Central memory CD4-positive, alpha-beta T cell (primary cell): ENCODE data around the gene FAM163A.

ENCODE experiments used
- DNase-seq: peaks from one replicate; pipeline ENCODE4 v3.0.0; 2022

FAM163A gene

GRCh38 chr1:179753061-179753460 lies 10.0 kb downstream of the FAM163A start:
- DNase-seq = no peak

GRCh38 chr1:179754041-179754624 lies 11.0 kb downstream of the FAM163A start:
- DNase-seq = no peak

- DNase-seq = no peak
Observed at GRCh38 chr1:179757933-179758332, 14.8 kb downstream of the FAM163A start.

- DNase-seq = no peak
Observed at GRCh38 chr1:179760521-179760920, 17.4 kb downstream of the FAM163A start.

- DNase-seq = no peak
Observed at GRCh38 chr1:179761296-179761695, 18.2 kb downstream of the FAM163A start.

DNA sequence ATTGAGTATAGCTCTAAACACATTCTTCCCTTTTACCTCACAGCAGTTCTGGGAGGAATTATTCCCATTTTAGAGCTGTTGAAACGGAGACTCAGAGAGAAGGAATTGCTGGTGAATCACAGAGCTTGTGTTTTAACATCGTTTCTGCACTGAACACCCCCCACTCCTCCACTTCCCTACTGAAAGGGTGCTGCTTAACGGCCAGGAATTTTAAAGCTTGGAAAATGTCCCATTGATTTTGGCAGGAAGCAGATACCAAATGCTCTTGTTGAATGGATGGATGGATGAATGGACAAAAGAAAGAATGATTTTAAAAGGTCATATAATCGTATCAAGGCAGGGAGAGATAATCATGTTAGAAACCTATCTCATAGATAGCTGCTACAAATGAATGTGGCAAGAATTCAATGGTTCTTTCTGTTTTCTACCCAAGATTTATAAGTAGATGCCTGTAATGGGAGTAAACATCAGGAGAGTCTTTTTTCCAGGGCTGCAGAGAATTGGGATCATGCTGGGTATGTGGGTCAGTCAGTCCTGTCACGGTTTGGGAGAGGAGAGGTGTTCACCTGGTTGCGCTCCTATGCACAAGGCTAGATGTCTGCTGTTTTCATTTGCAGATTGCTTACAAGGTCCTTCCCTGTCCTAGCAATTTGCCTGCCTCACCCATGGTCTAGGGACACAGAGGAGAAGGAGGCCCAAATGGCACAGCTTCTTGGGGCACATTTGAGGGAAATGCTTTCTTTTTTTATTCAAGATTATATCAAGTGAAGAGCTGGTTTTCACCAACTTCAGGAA lies 19.0 kb downstream of the FAM163A start:
- no peak for DNase-seq

- DNase-seq = no peak
Observed at GRCh38 chr1:179767177-179767581, 24.1 kb downstream of the FAM163A start.

GRCh38 chr1:179767996-179768395 lies 24.9 kb downstream of the FAM163A start:
- no peak for DNase-seq

DNA sequence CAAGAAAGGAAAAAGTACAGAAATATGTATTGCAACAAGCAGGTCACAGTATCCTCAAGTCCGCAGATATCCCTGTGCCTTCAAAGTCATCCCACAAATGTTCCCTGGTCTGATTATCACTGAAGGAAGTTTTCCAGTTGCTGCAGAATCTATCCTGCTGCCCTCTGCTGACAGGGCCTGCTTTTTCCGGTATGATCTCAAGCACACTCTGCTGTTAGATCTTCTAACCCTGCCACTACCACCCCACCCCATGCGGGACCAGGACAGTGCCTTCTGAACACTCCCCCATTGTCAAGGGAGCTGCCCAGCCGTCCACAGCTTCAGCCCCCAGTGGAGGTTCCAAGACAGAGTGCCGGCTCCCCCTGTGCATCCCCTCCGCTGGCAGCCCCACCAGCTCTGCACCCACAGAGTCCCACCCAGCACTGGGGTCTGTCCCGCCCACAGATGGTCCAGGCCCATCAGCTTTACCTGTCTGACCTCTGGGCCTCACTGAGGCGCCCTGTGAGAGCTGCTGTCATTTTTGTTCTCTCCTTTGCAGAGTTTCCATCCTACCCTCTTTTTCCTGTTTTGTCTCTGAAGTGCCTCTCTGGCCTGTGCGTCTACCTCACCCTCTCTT lies 27.9 kb downstream of the FAM163A start:
- no peak for DNase-seq

DNA sequence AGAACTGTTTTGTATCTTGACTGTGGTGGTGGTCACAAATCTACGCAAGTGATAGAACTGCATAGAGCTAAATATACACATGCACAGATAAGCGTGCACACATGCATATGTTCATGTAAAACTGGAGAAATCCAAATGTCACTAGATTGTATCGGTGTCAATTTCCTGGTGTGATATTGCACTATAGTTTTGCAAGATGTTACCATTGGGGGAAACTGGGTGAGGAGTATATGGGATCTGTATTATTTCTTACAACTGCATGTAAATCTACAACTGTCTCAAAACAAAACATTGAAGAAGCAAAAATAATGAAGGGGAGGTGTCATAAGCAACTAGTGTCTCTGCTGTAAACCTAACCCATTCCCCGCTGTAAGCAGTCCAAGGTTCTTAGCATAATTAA lies 30.2 kb downstream of the FAM163A start:
- no peak for DNase-seq

DNA sequence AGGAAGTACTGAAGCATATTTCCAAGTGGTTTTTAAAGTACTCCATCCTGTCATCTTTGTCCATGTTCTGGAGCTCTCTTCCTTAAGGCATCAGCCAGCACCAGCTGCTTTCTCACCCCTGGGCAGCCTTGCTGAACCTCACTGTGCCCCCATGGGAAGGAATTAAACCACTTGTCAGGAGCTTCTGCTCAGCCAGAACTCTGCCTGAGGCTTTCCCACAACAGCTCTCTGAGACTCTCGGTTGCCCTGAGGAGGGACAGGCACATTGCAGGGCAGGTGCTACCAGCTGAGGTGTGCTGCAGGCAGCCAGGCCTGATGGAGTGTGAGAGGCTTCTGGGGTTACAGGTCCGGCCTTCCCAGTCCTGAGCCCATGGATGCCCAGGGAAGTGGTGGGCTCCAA lies 30.9 kb downstream of the FAM163A start:
- DNase-seq = no peak

GRCh38 chr1:179774566-179774965 lies 31.5 kb downstream of the FAM163A start:
- DNase-seq = no peak

DNA sequence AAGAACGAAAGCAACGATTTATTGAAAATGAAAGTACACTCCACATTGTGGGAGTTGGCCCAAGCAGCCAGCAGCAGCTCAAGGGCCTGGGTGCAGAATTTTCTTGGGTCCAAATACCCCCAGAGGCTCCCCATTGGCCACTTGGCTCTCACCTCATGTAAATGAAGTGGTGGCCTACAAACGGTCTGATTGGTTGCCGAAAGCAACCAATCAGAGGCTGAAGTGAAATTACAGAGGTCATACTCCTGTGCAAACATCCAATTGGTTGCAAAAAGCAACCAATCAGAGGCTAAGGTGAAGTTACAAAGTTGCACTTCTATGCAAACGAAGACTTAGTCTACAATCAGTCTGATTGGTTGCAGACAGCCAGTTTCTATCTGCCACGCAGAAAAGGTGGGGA lies 31.9 kb downstream of the FAM163A start:
- no peak for DNase-seq

DNA sequence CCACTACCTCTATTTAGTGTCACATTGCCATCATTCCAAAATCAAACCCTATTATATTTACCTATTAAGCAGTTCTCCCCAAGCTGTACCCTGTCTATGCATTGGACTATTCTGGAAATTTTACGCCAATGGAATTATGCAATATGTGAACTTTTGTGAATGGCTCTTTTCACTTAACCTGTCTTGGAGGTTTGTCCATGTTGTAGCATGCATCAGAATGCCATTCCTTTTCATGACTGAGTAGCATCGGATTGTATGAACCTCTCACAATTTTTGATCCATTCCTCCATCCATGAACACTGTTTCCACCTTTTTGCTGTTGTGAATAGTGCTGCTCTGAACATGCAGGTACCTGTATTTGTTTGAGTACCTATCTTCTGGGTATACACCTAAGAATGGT lies 33.7 kb downstream of the FAM163A start:
- no peak for DNase-seq

DNA sequence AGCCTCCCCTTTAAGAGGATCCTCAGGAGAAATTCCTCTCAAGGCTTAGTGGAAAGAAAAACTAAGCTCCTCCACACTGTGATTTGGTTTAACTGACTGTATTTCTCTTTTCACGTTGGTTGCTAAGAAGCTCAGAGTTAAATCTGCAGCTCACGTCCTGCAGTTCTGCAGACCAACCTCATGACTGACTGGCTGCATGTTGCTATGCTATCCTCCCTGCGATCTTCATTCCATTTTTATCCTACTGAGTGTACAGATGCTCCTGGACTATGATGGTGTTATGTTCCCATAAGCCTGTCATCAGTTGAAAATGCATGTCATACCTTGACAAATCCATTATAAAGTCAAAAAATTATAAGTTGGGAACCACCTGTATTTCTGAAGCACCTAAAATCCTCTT lies 34.6 kb downstream of the FAM163A start:
- DNase-seq = no peak

GRCh38 chr1:179779645-179780272 lies 36.7 kb downstream of the FAM163A start:
- DNase-seq = no peak

DNA sequence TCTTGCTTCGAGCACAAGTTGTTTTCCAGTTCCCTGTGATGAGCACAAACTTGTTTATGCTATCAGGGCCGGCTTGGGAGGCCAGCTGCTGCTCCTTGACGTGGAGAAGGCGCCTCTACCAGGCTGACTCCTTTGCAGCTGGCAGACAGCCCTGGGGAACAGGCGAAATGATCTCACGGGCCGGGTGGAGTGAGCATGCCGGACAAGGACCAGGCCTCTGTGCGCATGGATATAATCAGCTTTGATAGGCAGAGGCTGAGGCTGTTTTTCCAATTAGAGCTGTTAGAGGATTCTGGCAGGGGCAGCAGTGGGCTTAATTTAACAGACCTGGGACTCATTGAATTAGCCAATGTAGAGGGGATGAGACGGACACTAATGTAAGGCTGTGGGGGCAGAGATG lies 38.9 kb downstream of the FAM163A start:
- DNase-seq = no peak

- DNase-seq = no peak
Observed at GRCh38 chr1:179785031-179785431, 41.9 kb downstream of the FAM163A start.

DNA sequence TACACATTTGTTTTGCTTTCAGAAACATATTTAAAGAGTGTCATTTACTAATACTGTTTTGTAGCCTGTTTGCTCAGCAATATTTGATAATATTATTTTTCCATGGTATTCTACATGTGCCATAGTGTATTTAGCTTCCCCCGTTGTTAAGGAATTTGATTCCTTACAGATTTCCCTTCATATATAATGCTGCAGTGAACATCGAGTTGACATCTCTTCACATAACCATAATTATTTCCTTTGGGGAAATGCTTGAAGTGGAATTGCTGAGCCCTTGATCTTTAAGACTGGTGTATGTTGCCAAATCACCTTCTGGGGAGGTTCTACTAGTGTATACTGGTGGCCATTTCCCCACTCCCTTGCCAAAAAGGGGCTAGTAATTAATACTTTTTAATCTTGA lies 42.6 kb downstream of the FAM163A start:
- no peak for DNase-seq

DNA sequence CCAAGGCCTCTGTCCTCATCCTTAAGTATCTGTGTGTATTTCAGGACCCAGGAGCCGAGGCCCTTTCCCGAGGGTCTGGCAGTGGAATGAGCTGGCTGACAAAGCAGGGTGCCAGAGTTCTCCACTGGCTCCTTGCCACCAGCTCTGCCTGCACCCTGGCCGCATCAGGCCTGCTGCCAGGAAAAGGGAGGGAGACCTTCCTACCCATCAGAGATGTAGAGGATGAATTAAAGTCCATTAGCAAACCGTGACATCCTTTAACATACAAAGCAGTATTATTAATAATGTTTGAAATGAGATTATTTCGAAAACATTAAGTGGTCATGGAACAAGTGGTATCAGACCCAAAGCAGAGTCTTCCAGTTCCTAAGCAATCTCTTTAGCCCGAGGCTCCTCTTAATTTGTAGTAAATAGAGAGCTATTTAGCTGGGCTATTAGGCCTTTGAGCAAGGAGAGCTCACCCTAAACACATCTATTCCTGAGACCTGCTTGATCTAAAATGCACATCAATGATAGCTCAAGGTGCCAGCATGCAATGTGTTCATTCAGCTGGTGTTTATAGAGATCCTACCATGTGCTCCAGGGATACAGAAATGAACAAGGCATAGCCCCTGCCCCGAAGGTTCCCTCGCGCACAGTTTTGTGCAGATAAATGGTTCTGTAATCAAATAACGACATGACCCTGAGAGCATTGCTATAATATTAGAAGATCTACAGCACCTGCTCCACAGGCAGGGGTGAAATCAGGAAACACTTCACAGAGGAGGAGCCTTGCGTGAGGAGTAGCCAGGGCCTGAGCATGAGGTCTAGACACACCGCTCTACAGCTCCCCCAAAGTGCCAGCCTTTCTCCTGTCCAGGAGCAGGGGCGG lies 44.0 kb downstream of the FAM163A start:
- DNase-seq = no peak

DNA sequence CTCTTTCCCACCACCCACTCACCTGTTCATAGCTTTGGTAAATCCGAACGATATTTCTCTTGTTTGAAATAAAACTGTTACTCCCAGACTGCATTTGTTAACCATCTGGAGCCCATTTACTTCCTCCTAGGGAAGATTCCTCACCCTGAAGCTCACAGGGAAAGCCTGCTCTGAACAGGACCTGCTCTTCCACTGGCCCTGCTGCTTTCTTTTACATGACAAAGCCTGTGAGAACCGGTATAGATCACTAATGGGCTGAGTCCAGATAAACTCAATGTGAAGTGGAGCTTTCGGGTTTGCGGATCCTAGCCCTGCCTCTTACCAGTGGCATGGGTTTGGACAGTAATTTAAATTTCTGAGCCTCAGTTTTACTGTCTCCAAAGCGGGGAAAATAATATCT lies 45.2 kb downstream of the FAM163A start:
- DNase-seq = no peak

GRCh38 chr1:179793281-179793680 lies 50.2 kb downstream of the FAM163A start:
- DNase-seq = no peak

DNA sequence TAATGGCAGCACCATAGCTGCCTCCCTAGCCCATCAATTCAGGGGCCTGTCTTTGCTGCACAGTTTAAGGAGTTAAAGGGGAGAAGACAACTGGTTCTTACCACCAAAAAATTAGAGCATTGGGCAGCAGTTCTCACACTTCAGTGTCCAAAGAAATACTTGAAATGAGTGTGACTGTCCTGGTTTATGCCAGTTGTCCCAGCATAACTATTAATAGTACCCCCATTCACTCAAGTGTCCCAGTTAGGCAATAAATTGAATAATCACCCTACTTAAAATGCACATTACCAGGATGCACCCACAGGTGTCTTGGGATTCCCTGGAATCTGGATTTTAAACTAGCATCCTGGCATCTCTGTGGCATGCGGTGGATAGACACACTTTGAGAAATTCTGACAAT lies 51.1 kb downstream of the FAM163A start:
- no peak for DNase-seq
